ENCODE measurements around the gene EIF4G3.
"Not testable (repeated sequence)": the region's sequence is repeated elsewhere in the genome, so short reads cannot be mapped to it uniquely, and the experiment has no call there.

Gene EIF4G3, protein sequence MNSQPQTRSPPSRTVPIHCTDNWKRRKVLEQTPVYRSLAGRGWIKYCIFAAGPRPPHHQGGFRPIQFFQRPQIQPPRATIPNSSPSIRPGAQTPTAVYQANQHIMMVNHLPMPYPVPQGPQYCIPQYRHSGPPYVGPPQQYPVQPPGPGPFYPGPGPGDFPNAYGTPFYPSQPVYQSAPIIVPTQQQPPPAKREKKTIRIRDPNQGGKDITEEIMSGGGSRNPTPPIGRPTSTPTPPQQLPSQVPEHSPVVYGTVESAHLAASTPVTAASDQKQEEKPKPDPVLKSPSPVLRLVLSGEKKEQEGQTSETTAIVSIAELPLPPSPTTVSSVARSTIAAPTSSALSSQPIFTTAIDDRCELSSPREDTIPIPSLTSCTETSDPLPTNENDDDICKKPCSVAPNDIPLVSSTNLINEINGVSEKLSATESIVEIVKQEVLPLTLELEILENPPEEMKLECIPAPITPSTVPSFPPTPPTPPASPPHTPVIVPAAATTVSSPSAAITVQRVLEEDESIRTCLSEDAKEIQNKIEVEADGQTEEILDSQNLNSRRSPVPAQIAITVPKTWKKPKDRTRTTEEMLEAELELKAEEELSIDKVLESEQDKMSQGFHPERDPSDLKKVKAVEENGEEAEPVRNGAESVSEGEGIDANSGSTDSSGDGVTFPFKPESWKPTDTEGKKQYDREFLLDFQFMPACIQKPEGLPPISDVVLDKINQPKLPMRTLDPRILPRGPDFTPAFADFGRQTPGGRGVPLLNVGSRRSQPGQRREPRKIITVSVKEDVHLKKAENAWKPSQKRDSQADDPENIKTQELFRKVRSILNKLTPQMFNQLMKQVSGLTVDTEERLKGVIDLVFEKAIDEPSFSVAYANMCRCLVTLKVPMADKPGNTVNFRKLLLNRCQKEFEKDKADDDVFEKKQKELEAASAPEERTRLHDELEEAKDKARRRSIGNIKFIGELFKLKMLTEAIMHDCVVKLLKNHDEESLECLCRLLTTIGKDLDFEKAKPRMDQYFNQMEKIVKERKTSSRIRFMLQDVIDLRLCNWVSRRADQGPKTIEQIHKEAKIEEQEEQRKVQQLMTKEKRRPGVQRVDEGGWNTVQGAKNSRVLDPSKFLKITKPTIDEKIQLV (N-terminal part only)

GRCh38 chr1:21176586-21177555, at the start of gene EIF4G3:
Gene EIF4G3, minus strand, starts transcription at chr1:21176897. Its CDS starts 174,155 bp downstream, at chr1:21002742.
- peak; percentile 98 for DNase-seq

GRCh38 chr1:21225065-21225464, 48.4 kb upstream of the EIF4G3 start:
- no peak for DNase-seq

- DNase-seq: no peak
Measured at GRCh38 chr1:21220815-21221214, 44.1 kb upstream of the EIF4G3 start.

DNA sequence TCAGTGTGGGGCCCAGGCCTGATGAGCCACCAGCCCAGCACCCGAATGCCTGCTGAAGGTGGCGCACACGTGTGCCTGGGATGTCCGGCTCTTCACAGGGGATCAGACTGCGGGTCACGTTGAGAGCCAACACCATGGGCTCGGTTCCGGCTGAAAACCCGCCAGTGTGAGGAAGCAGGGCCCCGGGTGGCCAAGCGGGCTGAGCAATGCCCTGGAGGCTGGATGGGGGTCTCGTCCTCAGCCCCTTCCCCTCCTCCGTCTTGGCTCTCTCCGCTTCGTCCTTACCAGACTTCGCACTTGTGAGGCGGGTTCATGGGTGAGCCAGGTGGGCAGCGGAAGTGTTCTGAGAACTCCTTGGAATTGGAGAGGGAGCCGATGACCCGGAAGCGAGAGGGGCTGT, 43.0 kb upstream of the EIF4G3 start:
- no peak for DNase-seq

DNA sequence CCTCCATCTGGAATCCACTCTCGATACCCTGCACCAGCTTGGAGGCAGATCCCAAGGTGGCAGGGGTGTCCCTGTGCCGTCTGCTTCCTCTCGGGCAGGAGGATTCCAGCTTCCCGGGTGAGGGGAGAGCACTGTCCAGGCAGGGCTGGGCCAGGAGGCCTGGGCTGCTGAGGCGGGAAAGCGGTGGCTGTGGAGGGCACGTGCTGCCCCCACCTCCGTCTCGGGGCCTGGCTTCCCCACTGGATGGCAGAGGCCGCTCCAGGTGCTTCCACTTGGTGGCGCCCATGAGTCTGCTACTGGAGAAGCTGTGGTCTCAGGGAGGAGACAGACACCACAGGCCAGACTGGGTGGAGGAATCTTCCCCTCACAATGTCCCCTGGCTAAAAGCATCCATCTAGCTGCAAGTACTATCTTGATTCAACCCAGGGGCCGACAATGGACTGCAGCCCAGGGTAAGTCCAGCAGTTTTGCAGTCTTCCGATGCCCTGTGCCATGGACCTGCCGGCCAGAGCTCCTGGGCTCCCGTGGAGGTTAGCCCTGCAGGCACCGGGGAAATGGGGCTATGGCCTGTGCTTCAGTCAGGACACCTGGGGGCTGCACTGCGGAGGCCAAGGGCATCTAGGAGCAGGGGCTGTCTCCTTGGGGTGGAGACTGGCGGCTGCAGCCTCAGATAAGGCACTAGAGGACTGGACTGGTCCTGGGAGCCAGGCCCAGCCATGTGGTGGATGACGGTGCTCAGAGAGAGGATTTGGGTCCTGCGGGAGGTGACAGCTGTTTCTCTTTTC, 41.3 kb upstream of the EIF4G3 start:
- no peak for DNase-seq

DNA sequence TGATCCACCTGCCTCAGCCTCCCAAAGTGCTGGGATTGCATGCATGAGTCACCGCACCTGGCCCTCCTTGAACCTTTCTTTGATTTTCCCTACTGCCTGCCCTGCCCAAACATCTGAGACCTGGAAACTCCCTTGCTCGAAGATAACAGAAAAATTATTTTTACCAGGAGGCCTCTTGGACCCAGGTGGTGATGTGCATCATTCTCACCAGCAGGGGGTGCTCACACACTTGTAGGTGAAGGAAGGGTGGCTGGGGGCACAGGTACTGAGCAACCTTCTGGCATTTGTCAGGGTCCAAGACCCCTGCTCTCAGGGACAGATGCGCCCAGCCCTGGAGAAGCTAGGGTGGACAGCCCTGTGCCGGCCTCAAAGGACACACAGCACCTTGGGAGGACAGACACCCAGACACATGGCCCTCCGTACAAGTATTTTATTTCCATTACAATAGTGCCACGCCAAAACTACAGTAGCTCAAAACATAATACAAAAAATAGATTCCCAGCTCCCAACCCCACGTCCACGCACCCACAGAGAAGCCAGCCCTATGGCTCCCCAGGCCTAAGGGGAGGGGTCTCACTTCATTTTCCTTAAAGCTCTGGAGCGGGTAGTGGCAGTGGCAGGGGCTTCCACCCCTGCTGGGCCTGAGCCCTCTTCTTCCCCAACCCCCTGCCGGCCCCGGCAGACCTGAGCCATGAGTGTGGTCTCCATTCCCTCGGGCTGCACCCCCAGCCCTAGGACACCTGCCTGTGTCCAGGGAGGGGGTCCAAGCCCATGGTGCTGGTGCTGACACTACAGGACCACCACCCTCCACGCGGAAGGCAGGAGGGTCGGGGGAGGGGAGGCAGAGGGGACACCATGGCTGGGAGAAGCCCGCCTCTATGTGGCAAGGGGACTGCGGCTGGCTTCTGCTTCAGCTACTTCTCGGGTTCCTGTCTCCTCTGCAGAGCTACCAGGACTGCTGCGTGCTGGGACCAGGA, 40.4 kb upstream of the EIF4G3 start:
- no peak for DNase-seq

DNA sequence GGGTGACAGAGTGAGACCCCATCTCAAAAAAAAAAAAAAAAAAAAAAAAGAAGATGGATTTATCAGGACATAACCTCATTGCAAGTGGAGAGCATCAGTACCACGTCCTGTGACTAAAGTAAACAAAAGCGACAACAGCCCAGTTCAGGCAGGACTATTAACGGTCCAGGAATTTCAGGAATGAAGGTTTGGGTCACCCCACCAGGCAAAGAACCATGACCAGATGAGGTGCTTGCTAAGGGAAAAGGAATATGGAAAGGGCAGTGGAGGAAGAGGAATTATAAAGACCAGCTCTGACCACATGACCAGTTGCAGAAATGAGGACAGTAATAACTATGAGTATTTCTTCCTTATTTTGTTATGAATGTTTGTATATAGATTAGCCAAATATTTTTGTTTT, 35.4 kb upstream of the EIF4G3 start:
- no peak for DNase-seq

GRCh38 chr1:21208137-21208700, 31.5 kb upstream of the EIF4G3 start:
- not testable (repeated sequence) for DNase-seq

- DNase-seq: no peak
Measured at GRCh38 chr1:21206117-21206516, 29.4 kb upstream of the EIF4G3 start.

DNA sequence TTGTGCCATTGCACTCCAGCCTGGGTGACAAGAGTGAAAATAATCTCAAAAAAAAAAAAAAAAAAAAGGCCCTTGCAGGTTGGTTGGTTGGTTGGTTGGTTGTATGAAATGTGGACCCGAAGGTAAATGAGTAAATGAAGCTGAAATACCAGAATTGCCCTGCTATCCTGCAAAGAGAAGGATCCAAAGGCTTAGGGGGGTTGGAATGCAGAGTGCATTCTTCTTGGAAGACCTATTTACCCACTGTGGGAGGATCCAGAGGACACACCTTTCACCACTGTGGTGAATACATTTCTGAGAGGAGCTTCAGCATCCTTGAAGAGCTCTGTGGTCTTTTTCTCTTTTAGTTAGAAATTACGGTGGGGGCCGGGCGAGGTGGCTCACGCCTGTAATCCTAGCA, 28.7 kb upstream of the EIF4G3 start:
- DNase-seq: no peak

DNA sequence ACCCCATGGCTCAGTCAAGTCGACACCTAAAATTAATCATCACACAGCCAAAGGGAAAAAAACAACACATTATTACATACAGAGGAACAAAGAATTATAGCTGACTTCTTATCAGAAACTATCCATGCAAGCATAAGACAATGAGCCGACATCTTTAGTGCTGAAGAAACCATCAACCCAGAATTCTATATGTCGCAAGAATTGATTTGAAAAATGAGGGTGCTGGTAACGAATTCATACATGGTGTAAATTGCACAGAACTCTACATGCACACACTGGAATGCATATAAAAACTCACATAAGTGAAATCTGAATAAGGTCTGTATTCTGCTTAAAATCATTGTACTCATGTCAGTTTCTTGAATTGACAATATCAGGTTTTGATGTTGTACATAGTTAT, 25.0 kb upstream of the EIF4G3 start:
- no peak for DNase-seq

- DNase-seq: not testable (repeated sequence)
Measured at GRCh38 chr1:21201238-21201637, 24.5 kb upstream of the EIF4G3 start.

DNA sequence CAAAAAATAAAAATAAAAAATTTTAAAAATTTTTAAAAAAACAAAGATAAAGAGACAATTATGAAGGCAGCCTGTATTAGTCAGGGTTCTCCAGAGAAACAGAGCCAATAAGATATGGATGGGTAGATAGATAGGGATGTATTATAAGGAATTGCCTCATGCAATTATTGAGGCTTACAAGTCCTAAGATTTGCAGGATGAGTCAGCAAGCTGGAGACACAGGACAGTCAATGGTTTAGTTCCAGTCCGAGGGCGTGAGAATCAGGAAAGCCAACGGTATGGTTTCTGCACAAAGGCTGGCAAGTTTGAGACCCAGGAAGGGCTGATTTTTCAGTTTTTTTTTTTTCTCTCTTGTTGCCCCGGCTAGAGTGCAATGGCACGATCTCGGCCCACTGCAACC, 24.1 kb upstream of the EIF4G3 start:
- no peak for DNase-seq

DNA sequence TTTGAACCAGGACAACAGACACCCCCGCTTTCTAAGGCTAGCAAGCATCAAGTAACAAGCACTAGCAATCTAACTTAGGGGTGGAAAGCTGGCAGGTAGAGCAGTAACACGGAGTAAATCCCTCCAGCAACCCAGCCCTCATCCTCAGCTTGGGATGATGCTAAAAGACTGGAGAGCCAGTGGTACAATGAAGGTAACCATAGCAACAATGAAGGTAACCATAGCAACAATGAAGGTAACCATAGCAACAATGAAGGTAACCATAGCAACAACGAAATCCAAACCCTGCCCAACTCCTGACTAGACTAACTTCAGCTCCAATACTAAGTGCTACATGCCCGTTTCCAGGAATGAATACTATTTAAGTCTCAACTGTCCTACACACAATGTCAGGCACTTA, 22.2 kb upstream of the EIF4G3 start:
- DNase-seq: no peak

GRCh38 chr1:21192871-21193270, 16.2 kb upstream of the EIF4G3 start:
- DNase-seq: no peak

GRCh38 chr1:21192284-21192683, 15.6 kb upstream of the EIF4G3 start:
- no peak for DNase-seq

- DNase-seq: not testable (repeated sequence)
Measured at GRCh38 chr1:21190771-21191170, 14.1 kb upstream of the EIF4G3 start.

GRCh38 chr1:21189906-21190500, 13.3 kb upstream of the EIF4G3 start:
- no peak for DNase-seq

- no peak for DNase-seq
Measured at GRCh38 chr1:21189421-21189820, 12.7 kb upstream of the EIF4G3 start.
